Liver (tissue), 9 donors: Measurements from ENCODE around the gene CEP57. TPM values are rescaled to one million over a fixed set of nuclear protein-coding genes. Genes with fewer than 3 reads are reported as not detected.

Experiments used
- DNase-seq: peaks from one replicate; pipeline ENCODE4 v3.0.0-alpha.2; 2017; ENCODE audit warnings: low spot score
- H3K27ac ChIP-seq, 2 donors: one replicate each; pipeline ENCODE4 v1.7.0; 2013; ENCODE audit warnings: inconsistent platforms in 2 of 2, low read length in 2 of 2, control low read depth in 1 of 2, low read depth in 1 of 2, mild to moderate bottlenecking in 1 of 2
- H3K27me3 ChIP-seq, 4 donors: one replicate each; pipeline versions ENCODE4 v1.6.1 to v1.7.0; 2013; ENCODE audit warnings: low read length in 3 of 4, inconsistent platforms in 1 of 4, mild to moderate bottlenecking in 1 of 4, moderate library complexity in 1 of 4; ENCODE audit not compliant: control insufficient read depth in 4 of 4, insufficient read depth in 4 of 4
- H3K36me3 ChIP-seq, 4 donors: one replicate each; pipeline versions ENCODE4 v1.6.1 to v1.7.0; 2013; ENCODE audit warnings: low read length in 3 of 4, mild to moderate bottlenecking in 3 of 4, low read depth in 1 of 4, moderate library complexity in 1 of 4; ENCODE audit not compliant: control insufficient read depth in 4 of 4, insufficient read depth in 3 of 4
- H3K4me1 ChIP-seq, 4 donors: one replicate each; pipeline versions ENCODE4 v1.6.1 to v1.7.0; 2013; ENCODE audit warnings: low read length in 3 of 4, mild to moderate bottlenecking in 3 of 4, moderate library complexity in 1 of 4; ENCODE audit not compliant: control insufficient read depth in 4 of 4, insufficient read depth in 4 of 4
- H3K4me3 ChIP-seq, 3 donors: one replicate each; pipeline versions ENCODE4 v1.6.1 to v1.7.0; 2013; ENCODE audit warnings: low read length in 3 of 3, control low read depth in 1 of 3, low read depth in 1 of 3, mild to moderate bottlenecking in 1 of 3
- H3K9ac ChIP-seq, 2 donors: one replicate each; pipeline ENCODE4 v1.7.0; 2013; ENCODE audit warnings: low read length in 2 of 2, mild to moderate bottlenecking in 2 of 2, moderate library complexity in 2 of 2, control low read depth in 1 of 2, low read depth in 1 of 2
- H3K9me3 ChIP-seq, 4 donors: one replicate each; pipeline versions ENCODE4 v1.6.1 to v1.7.0; 2013; ENCODE audit warnings: low read length in 3 of 4; ENCODE audit not compliant: control insufficient read depth in 4 of 4
- EGR1 ChIP-seq, 2 donors: IDR thresholded peaks; 2 replicates each; pipeline ENCODE4 v1.6.1; 2016 to 2018; ENCODE audit warnings: antibody characterized with exemption in 2 of 2, low read depth in 2 of 2
- FOXA1 ChIP-seq: IDR thresholded peaks from 2 replicates; pipeline ENCODE4 v1.6.1; 2016; ENCODE audit warnings: antibody characterized with exemption
- FOXA2 ChIP-seq: IDR thresholded peaks from 2 replicates; pipeline ENCODE4 v1.6.1; 2016; ENCODE audit warnings: antibody characterized with exemption
- GABPA ChIP-seq, 2 donors: IDR thresholded peaks in 1 of 2; conservative IDR thresholded peaks in 1 of 2; 2 replicates each; pipeline ENCODE4 v1.6.1; 2016; ENCODE audit warnings: antibody characterized with exemption in 2 of 2, mild to moderate bottlenecking in 1 of 2, moderate library complexity in 1 of 2
- HNF4A ChIP-seq, 2 donors: conservative IDR thresholded peaks; 2 replicates each; pipeline ENCODE4 v1.6.1; 2016; ENCODE audit warnings: antibody characterized with exemption in 2 of 2, mild to moderate bottlenecking in 2 of 2
- HNF4G ChIP-seq: IDR thresholded peaks from 2 replicates; pipeline ENCODE4 v1.6.1; 2016; ENCODE audit warnings: antibody characterized with exemption
- JUND ChIP-seq, 2 donors: IDR thresholded peaks; 2 replicates each; pipeline ENCODE4 v1.6.1; 2016; ENCODE audit warnings: antibody characterized with exemption in 2 of 2
- NR2F2 ChIP-seq: IDR thresholded peaks from 2 replicates; pipeline ENCODE4 v1.6.1; 2016; ENCODE audit warnings: antibody characterized with exemption
- RAD21 ChIP-seq, 2 donors: IDR thresholded peaks; 2 replicates each; pipeline ENCODE4 v1.6.1; 2016; ENCODE audit warnings: antibody characterized with exemption in 2 of 2, mild to moderate bottlenecking in 2 of 2
- RXRA ChIP-seq, 2 donors: IDR thresholded peaks; 2 replicates each; pipeline ENCODE4 v1.6.1; 2017 to 2018; ENCODE audit warnings: antibody characterized with exemption in 2 of 2, mild to moderate bottlenecking in 1 of 2
- SP1 ChIP-seq: IDR thresholded peaks from 2 replicates; pipeline ENCODE4 v1.6.1; 2018; ENCODE audit warnings: antibody characterized with exemption, mild to moderate bottlenecking
- TAF1 ChIP-seq: conservative IDR thresholded peaks from 2 replicates; pipeline ENCODE4 v1.6.1; 2016; ENCODE audit warnings: antibody characterized with exemption, mild to moderate bottlenecking
- YY1 ChIP-seq: IDR thresholded peaks from 2 replicates; pipeline ENCODE4 v1.6.1; 2016; ENCODE audit warnings: antibody characterized with exemption, mild to moderate bottlenecking
- WGBS: extraction: QIAGEN DNeasy Blood & Tissue Kit; methylation state at CpG from one replicate; pipeline ENCODE4 v1.1.7; 2013; 5-methylcytosine and 5-hydroxymethylcytosine counted together
- polyA plus RNA-seq, 2 donors: library from polyadenylated mRNA; stranded (reverse) in 1 of 2; unstranded in 1 of 2; fragments of 200-250 nt in 1 of 2; fragments of >200 nt in 1 of 2; fragmentation: Nextera tagmentation in 1 of 2; extraction: Ambion mirVana in 1 of 2; gene quantifications; one replicate each; pipeline versions ENCODE4 v1.2.1 to v1.2.3, GENCODE V29; 2013 to 2015
- total RNA-seq, 2 donors: library from RNA; depleted of rRNA; stranded (reverse); fragments of >200 nt; gene quantifications; one replicate each; pipeline ENCODE4 v1.2.3, GENCODE V29; 2014
- TF ChIP-seq, protein P1 (sequence below): fragments of 150-350 bp; IDR thresholded peaks from 2 replicates; pipeline ENCODE4 v1.5.1; 2017; ENCODE audit warnings: improper control_type of control experiment, low read depth, low read length; ENCODE audit not compliant: missing input control
- TF ChIP-seq, protein P2 (sequence below): IDR thresholded peaks from 2 replicates; pipeline ENCODE4 v1.6.1; 2016; ENCODE audit warnings: antibody characterized with exemption
- TF ChIP-seq, protein P3 (sequence below): IDR thresholded peaks from 2 replicates; pipeline ENCODE4 v1.6.1; 2016; ENCODE audit warnings: antibody characterized with exemption
- TF ChIP-seq, protein P4 (sequence below): IDR thresholded peaks from 2 replicates; pipeline ENCODE4 v1.6.1; 2016; ENCODE audit warnings: antibody characterized with exemption, mild to moderate bottlenecking
- TF ChIP-seq, protein P5 (sequence below): IDR thresholded peaks from 2 replicates; pipeline ENCODE4 v1.6.1; 2016; ENCODE audit warnings: antibody characterized with exemption
- donor health status: healthy.
- donor health status: healthy.
- donor health status: healthy.
- donor health status: healthy.
- donor health status: healthy.

The CEP57 gene
- total and polyA plus RNA-seq, 4 donors: 11.2 to 32.8 (median 31.1) TPM

DNA sequence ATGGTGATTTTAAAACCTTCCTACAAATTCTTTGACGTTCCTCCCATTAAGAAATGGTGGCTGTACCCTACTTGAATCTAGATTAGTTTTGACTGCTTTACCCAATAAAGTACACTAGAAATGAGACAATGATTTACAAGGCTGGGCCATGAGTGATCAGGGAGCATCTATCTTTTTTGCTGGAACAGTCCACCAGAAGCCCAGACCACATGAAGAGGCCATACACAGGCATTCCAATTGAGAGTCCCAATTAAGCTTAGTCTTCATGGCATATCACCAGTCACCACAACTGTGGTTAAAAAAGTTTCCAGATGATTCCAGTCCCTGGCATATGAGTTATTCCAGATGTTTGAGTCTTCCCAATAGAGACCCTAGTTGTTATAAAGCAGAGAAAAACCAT, 40.2 kb upstream of the CEP57 start:
- TF ChIP-seq, protein P1, sequence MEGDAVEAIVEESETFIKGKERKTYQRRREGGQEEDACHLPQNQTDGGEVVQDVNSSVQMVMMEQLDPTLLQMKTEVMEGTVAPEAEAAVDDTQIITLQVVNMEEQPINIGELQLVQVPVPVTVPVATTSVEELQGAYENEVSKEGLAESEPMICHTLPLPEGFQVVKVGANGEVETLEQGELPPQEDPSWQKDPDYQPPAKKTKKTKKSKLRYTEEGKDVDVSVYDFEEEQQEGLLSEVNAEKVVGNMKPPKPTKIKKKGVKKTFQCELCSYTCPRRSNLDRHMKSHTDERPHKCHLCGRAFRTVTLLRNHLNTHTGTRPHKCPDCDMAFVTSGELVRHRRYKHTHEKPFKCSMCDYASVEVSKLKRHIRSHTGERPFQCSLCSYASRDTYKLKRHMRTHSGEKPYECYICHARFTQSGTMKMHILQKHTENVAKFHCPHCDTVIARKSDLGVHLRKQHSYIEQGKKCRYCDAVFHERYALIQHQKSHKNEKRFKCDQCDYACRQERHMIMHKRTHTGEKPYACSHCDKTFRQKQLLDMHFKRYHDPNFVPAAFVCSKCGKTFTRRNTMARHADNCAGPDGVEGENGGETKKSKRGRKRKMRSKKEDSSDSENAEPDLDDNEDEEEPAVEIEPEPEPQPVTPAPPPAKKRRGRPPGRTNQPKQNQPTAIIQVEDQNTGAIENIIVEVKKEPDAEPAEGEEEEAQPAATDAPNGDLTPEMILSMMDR: no peak
- no peak for TF ChIP-seq SP1
- TF ChIP-seq, protein P2, sequence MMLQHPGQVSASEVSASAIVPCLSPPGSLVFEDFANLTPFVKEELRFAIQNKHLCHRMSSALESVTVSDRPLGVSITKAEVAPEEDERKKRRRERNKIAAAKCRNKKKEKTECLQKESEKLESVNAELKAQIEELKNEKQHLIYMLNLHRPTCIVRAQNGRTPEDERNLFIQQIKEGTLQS: no peak
- no peak for TF ChIP-seq FOXA1
- TF ChIP-seq, protein P3, sequence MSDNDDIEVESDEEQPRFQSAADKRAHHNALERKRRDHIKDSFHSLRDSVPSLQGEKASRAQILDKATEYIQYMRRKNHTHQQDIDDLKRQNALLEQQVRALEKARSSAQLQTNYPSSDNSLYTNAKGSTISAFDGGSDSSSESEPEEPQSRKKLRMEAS: no peak
- TF ChIP-seq EGR1 (IDR thresholded peaks at IDR 0.05; ENCODE audit: low read depth in 2 of 2): no peak
- TF ChIP-seq TAF1: no peak
- no peak for TF ChIP-seq HNF4G
- TF ChIP-seq FOXA2: no peak
- no peak for TF ChIP-seq JUND (IDR thresholded peaks at IDR 0.05)
- TF ChIP-seq GABPA (IDR thresholded peaks at IDR 0.05 in 1 of 2, conservative IDR thresholded peaks at IDR 0.05 in 1 of 2): no peak
- WGBS: 81% methylated on average over 1 of the region's 1 CpG
- Histone ChIP-seq H3K4me3 (no peak overlapping the region), H3K9ac (no peak overlapping the region), H3K9me3 (no peaks in the 10 kb centered on the region), H3K27ac (no peak overlapping the region), H3K27me3 (peaks cover 0 to 3% (median 0%) of the 10 kb centered on the region in 4 donors), H3K4me1 (no peaks in the 10 kb centered on the region), H3K36me3 (no peaks in the 10 kb centered on the region)
- DNase-seq: no peak

DNA sequence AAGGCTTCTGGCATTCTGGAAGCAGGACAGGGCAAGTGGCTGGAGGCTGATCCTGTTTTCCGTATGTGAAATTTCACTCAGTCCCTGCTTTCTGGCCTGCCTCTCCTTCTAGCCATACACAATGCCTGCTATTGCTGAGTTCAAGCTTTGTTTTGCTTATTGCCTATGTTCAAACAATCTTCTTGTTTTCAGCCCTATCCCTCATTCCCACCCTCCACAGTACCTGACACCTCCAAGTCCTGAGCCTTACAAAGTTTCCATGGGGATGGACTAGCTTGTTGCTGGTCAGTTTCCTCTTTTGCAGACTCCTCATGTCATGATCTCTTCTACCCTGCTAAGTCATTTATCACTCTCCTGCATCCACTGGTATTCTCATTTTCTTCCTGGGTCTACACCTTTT, 38.8 kb upstream of the CEP57 start:
- WGBS: 85% methylated on average over 1 of the region's 1 CpG
- H3K9me3 ChIP-seq: no peaks in the 10 kb centered on the region
- no peak overlapping the region for H3K9ac ChIP-seq
- peaks cover 0 to 3% (median 0%) of the 10 kb centered on the region in 4 donors for H3K27me3 ChIP-seq
- no peaks in the 10 kb centered on the region for H3K4me1 ChIP-seq
- no peak overlapping the region for H3K4me3 ChIP-seq
- no peak overlapping the region for H3K27ac ChIP-seq
- TF ChIP-seq TAF1 (no peak), NR2F2 (no peak), RXRA (IDR thresholded peaks at IDR 0.05) (no peak), EGR1 (IDR thresholded peaks at IDR 0.05; ENCODE audit: low read depth in 2 of 2) (no peak), JUND (IDR thresholded peaks at IDR 0.05) (no peak), FOXA1 (no peak), GABPA (IDR thresholded peaks at IDR 0.05 in 1 of 2, conservative IDR thresholded peaks at IDR 0.05 in 1 of 2) (no peak), RAD21 (IDR thresholded peaks at IDR 0.05) (no peak), HNF4A (conservative IDR thresholded peaks at IDR 0.05) (no peak), HNF4G (no peak), SP1 (no peak), YY1 (no peak), FOXA2 (no peak)
- TF ChIP-seq, protein P3: no peak
- TF ChIP-seq, protein P1: no peak
- TF ChIP-seq, protein P4, sequence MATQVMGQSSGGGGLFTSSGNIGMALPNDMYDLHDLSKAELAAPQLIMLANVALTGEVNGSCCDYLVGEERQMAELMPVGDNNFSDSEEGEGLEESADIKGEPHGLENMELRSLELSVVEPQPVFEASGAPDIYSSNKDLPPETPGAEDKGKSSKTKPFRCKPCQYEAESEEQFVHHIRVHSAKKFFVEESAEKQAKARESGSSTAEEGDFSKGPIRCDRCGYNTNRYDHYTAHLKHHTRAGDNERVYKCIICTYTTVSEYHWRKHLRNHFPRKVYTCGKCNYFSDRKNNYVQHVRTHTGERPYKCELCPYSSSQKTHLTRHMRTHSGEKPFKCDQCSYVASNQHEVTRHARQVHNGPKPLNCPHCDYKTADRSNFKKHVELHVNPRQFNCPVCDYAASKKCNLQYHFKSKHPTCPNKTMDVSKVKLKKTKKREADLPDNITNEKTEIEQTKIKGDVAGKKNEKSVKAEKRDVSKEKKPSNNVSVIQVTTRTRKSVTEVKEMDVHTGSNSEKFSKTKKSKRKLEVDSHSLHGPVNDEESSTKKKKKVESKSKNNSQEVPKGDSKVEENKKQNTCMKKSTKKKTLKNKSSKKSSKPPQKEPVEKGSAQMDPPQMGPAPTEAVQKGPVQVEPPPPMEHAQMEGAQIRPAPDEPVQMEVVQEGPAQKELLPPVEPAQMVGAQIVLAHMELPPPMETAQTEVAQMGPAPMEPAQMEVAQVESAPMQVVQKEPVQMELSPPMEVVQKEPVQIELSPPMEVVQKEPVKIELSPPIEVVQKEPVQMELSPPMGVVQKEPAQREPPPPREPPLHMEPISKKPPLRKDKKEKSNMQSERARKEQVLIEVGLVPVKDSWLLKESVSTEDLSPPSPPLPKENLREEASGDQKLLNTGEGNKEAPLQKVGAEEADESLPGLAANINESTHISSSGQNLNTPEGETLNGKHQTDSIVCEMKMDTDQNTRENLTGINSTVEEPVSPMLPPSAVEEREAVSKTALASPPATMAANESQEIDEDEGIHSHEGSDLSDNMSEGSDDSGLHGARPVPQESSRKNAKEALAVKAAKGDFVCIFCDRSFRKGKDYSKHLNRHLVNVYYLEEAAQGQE: no peak
- TF ChIP-seq, protein P2: no peak
- TF ChIP-seq, protein P5, sequence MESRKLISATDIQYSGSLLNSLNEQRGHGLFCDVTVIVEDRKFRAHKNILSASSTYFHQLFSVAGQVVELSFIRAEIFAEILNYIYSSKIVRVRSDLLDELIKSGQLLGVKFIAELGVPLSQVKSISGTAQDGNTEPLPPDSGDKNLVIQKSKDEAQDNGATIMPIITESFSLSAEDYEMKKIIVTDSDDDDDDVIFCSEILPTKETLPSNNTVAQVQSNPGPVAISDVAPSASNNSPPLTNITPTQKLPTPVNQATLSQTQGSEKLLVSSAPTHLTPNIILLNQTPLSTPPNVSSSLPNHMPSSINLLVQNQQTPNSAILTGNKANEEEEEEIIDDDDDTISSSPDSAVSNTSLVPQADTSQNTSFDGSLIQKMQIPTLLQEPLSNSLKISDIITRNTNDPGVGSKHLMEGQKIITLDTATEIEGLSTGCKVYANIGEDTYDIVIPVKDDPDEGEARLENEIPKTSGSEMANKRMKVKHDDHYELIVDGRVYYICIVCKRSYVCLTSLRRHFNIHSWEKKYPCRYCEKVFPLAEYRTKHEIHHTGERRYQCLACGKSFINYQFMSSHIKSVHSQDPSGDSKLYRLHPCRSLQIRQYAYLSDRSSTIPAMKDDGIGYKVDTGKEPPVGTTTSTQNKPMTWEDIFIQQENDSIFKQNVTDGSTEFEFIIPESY: no peak
- no peak for DNase-seq
- no peaks in the 10 kb centered on the region for H3K36me3 ChIP-seq
